ENCODE results near the gene SPOCK1.

DNA sequence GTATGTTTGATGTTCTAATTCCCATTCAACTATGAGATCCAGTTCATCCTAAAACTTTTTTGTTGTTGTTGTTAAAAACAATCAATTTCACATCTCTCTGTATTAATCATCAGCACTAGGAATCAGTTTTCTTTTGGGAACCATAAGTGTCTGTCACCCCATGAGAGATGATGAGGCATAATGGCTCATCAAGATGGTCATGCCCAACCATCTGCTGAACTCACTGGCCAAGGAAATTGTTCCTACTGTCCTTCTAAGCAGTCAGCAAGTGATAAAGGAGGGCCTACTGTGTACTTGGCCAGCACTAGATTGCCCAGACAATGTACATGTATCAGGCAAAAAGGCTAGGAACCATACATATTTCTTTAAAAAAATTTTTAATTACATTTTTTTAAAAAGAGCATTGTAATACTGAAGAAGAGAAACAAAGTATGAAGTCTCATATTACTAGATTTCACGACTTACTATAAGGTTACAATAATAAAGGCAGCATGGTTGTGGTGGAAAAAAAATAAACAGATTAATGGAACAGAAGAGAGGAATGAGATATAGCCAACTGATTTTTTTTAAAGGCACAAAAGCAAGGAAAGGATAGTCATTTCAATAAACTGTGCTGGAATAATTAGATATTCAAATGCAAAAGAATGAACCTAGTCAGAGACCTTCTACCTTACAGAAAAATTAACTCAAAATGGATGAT is 458.3 kb downstream of the SPOCK1 start:
- TF ChIP-seq, protein P1, sequence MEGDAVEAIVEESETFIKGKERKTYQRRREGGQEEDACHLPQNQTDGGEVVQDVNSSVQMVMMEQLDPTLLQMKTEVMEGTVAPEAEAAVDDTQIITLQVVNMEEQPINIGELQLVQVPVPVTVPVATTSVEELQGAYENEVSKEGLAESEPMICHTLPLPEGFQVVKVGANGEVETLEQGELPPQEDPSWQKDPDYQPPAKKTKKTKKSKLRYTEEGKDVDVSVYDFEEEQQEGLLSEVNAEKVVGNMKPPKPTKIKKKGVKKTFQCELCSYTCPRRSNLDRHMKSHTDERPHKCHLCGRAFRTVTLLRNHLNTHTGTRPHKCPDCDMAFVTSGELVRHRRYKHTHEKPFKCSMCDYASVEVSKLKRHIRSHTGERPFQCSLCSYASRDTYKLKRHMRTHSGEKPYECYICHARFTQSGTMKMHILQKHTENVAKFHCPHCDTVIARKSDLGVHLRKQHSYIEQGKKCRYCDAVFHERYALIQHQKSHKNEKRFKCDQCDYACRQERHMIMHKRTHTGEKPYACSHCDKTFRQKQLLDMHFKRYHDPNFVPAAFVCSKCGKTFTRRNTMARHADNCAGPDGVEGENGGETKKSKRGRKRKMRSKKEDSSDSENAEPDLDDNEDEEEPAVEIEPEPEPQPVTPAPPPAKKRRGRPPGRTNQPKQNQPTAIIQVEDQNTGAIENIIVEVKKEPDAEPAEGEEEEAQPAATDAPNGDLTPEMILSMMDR (conservative IDR thresholded peaks at IDR 0.05 in 1 of 2, IDR thresholded peaks at IDR 0.05 in 1 of 2; ENCODE audit: extremely low read depth in 1 of 2, insufficient read depth in 1 of 2, low read depth in 1 of 2, low read length in 2 of 2) = no peak
- no peak for TF ChIP-seq EZH2 (IDR thresholded peaks at IDR 0.05; ENCODE audit: borderline replicate concordance, low read length)
